Measurements from ENCODE around the gene KRABD2.

The KRABD2 gene

DNA sequence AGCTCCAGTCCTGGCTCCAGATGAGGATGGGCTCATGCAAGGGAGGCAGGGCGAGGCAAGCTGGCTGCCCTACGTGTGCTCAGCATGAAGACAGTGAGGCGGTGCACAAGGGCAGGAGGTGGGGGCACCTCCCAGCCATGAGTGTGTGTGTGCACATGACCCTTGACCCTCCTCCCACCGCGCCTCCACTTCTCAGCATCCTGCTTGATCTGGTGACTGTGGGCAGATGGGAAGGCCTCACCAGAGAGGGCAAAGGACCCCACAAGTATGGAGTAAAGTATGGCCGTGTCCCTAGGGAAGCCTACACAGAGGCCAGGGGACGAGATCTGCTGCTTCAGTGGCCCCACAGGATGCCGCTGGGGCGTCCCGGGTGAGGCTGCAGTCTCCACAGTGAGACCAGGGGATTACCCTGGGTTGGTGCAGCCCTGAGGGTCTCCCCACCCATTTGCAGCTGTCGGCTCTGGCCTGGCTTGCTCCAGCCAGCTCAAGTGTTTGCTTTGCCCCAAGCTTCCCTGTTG, 29.1 kb upstream of the KRABD2 start:
- WGBS, result 72% methylated on average over 5 of the region's 11 CpGs
- H3K9me3 ChIP-seq, result no peaks in the 10 kb centered on the region
- intact Hi-C loops (cut with DNase I), result no loop called here
- no peaks in the 10 kb centered on the region for H3K36me3 ChIP-seq
- TF ChIP-seq POLR2AphosphoS5 (IDR thresholded peaks at IDR 0.05) (no peak), EP300 (IDR thresholded peaks at IDR 0.05) (no peak), POLR2A (IDR thresholded peaks at IDR 0.05; ENCODE audit: low read depth) (no peak)
- TF ChIP-seq, protein P1, sequence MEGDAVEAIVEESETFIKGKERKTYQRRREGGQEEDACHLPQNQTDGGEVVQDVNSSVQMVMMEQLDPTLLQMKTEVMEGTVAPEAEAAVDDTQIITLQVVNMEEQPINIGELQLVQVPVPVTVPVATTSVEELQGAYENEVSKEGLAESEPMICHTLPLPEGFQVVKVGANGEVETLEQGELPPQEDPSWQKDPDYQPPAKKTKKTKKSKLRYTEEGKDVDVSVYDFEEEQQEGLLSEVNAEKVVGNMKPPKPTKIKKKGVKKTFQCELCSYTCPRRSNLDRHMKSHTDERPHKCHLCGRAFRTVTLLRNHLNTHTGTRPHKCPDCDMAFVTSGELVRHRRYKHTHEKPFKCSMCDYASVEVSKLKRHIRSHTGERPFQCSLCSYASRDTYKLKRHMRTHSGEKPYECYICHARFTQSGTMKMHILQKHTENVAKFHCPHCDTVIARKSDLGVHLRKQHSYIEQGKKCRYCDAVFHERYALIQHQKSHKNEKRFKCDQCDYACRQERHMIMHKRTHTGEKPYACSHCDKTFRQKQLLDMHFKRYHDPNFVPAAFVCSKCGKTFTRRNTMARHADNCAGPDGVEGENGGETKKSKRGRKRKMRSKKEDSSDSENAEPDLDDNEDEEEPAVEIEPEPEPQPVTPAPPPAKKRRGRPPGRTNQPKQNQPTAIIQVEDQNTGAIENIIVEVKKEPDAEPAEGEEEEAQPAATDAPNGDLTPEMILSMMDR (IDR thresholded peaks at IDR 0.05), result no peak
- H3K4me1 ChIP-seq, result peaks cover 0 to 7% (median 6%) of the 10 kb centered on the region in 4 donors
- no peak overlapping the region for H3K27ac ChIP-seq (replicated peaks in 1 of 4)
- DNase-seq (ENCODE audit: extremely low spot score), result no peak
- peaks cover 0 to 38% (median 2%) of the 10 kb centered on the region in 4 donors for H3K27me3 ChIP-seq
- H3K4me3 ChIP-seq, result no peak overlapping the region

DNA sequence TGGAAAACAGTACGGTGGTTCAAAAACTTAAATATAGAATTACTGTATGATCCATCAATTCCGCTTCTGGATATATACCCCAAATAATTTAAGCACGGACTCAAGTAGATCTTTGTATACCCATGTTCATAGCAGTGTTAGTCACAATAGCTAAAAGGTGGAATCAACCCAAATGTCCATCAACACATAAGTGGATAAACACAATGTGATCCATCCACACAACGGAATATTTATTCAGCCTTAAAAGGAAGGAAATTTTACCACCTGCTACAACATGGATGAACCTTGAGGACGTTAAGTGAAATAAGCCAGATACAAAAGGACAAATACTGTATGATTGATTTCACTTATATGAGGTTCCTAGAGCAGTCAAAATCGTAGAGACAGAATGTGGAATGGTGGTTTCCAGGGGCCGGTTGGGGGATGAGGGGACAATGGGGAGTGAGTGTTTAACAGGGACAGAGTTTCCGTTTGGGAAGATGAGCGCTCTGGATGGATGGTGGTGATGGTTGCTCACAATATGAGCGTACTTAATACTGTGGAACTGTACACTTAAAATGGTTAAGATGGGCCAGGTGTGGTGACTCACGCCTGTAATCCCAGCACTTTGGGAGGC, 26.5 kb upstream of the KRABD2 start:
- TF ChIP-seq EP300 (IDR thresholded peaks at IDR 0.05) (no peak), POLR2AphosphoS5 (IDR thresholded peaks at IDR 0.05) (no peak), POLR2A (IDR thresholded peaks at IDR 0.05; ENCODE audit: low read depth) (no peak)
- TF ChIP-seq, protein P1 (IDR thresholded peaks at IDR 0.05), result no peak
- 55% methylated on average over 11 of the region's 11 CpGs for WGBS
- Histone ChIP-seq H3K4me1 (no peaks in the 10 kb centered on the region), H3K36me3 (no peaks in the 10 kb centered on the region), H3K27ac (replicated peaks in 1 of 4) (no peak overlapping the region), H3K27me3 (peaks cover 0 to 44% (median 2%) of the 10 kb centered on the region in 4 donors), H3K4me3 (no peak overlapping the region), H3K9me3 (no peaks in the 10 kb centered on the region)
- intact Hi-C loops (cut with DNase I), result no loop called here
- no peak for DNase-seq (ENCODE audit: extremely low spot score)

DNA sequence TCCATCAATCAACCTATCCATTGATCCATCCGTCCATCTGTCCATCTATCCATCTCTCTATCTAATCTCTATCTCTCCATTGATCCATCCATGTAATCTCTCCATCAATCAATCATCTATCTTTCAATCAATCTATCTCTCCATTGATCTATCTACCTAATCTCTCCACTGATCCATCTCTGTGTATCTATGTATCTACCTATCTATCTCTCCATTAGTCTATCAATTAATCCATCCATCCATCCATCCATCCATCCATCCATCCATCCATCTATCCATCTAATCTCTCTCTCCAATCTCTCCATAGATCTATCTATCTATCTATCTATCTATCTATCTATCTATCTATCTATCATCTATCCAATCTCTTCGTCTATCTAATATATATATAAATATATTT, 24.6 kb upstream of the KRABD2 start:
- whole genome bisulfite sequencing, result 86% methylated on average over 2 of the region's 2 CpGs
- Histone ChIP-seq H3K9me3 (no peaks in the 10 kb centered on the region), H3K27ac (replicated peaks in 1 of 4) (no peak overlapping the region), H3K27me3 (peaks cover 0 to 57% (median 11%) of the 10 kb centered on the region in 4 donors), H3K36me3 (no peaks in the 10 kb centered on the region), H3K4me3 (no peak overlapping the region), H3K4me1 (no peaks in the 10 kb centered on the region)
- TF ChIP-seq EP300 (IDR thresholded peaks at IDR 0.05) (no peak), POLR2AphosphoS5 (IDR thresholded peaks at IDR 0.05) (no peak), POLR2A (IDR thresholded peaks at IDR 0.05; ENCODE audit: low read depth) (no peak)
- TF ChIP-seq, protein P1 (IDR thresholded peaks at IDR 0.05), result no peak
- intact Hi-C loops (cut with DNase I), result no loop called here
- DNase-seq (ENCODE audit: extremely low spot score), result no peak

DNA sequence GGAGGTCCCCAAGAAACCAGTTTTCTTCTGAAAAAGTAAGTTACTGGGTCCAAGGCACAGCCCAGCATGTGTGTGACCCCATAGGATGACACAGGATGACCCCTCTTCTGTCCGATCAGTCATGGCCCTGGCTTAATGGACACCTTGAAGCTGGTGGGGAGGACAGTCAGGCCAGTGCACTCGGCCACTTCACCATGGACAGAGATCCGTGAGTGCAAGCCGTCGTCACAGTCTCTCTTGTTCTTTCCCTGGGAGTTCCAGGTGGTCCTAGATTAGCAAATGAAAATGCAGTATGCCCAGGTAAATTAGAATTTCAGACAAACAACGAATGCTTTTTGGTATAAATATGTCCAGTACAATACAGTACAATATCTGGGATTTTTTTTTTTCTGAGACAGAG, 22.5 kb upstream of the KRABD2 start:
- Histone ChIP-seq H3K36me3 (no peaks in the 10 kb centered on the region), H3K27ac (replicated peaks in 1 of 4) (no peak overlapping the region), H3K4me1 (no peaks in the 10 kb centered on the region), H3K9me3 (no peaks in the 10 kb centered on the region), H3K27me3 (peaks cover 0 to 61% (median 20%) of the 10 kb centered on the region in 4 donors), H3K4me3 (no peak overlapping the region)
- no peak for TF ChIP-seq EP300 (IDR thresholded peaks at IDR 0.05)
- TF ChIP-seq POLR2AphosphoS5 (IDR thresholded peaks at IDR 0.05), result no peak
- TF ChIP-seq, protein P1 (IDR thresholded peaks at IDR 0.05), result no peak
- TF ChIP-seq POLR2A (IDR thresholded peaks at IDR 0.05; ENCODE audit: low read depth), result no peak
- no peak for DNase-seq (ENCODE audit: extremely low spot score)
- WGBS, result 70% methylated on average over 6 of the region's 6 CpGs
- intact Hi-C loops (cut with DNase I), result no loop called here
